Fibroblast of lung (primary cell): ENCODE measurements around the gene GARIN5B.

Source experiments
- CTCF ChIP-seq, 2 donors: IDR thresholded peaks in 1 of 2; conservative IDR thresholded peaks in 1 of 2; 1 replicate in 1 of 2; 2 replicates in 1 of 2; pipeline ENCODE4 v1.5.1; 2011 to 2012; ENCODE audit warnings: low read length in 2 of 2, control low read depth in 1 of 2, inconsistent platforms in 1 of 2, low read depth in 1 of 2, mild to moderate bottlenecking in 1 of 2
- EZH2 ChIP-seq: IDR thresholded peaks from 2 replicates; pipeline ENCODE4 v1.5.1; 2012; ENCODE audit warnings: low read length, control low read depth, mild to moderate bottlenecking; ENCODE audit errors: missing control alignments

GRCh38 chr19:55373993-55374757 is 11.1 kb upstream of the GARIN5B start:
- TF ChIP-seq CTCF (conservative IDR thresholded peaks at IDR 0.05 in 1 of 2, IDR thresholded peaks at IDR 0.05 in 1 of 2; ENCODE audit: low read depth in 1 of 2, low read length in 2 of 2), result no peak
- TF ChIP-seq EZH2, result no peak
